Muscle of leg (tissue), 11 donors: ENCODE measurements around the gene PRSS36. TPM values are rescaled to one million over a fixed set of nuclear protein-coding genes. Genes with fewer than 3 reads are reported as not detected.

Experiments
- DNase-seq: peaks from one replicate; pipeline ENCODE4 v3.0.0; 2013
- H3K27ac ChIP-seq: one replicate; pipeline ENCODE4 v1.5.1; 2013; ENCODE audit warnings: mild to moderate bottlenecking, low read length, control low read depth
- H3K27me3 ChIP-seq: one replicate; pipeline ENCODE4 v1.6.1; 2013; ENCODE audit warnings: low read length; ENCODE audit not compliant: control insufficient read depth, insufficient read depth
- H3K36me3 ChIP-seq: one replicate; pipeline ENCODE4 v1.6.1; 2013; ENCODE audit warnings: low read length; ENCODE audit not compliant: control insufficient read depth, insufficient read depth
- H3K4me1 ChIP-seq: one replicate; pipeline ENCODE4 v1.6.1; 2013; ENCODE audit warnings: low read length; ENCODE audit not compliant: control insufficient read depth, insufficient read depth
- H3K4me3 ChIP-seq: one replicate; pipeline ENCODE4 v1.5.1; 2013; ENCODE audit warnings: low read length, control low read depth
- H3K9me3 ChIP-seq: replicated peaks from 2 replicates; pipeline ENCODE4 v1.6.1; 2013; ENCODE audit warnings: low read depth, low read length; ENCODE audit not compliant: control insufficient read depth
- WGBS: methylation state at CpG from one replicate; pipeline ENCODE4 v1.1.5; 2013; ENCODE audit warnings: missing lambda C conversion rate; ENCODE audit not compliant: insufficient coverage; 5-methylcytosine and 5-hydroxymethylcytosine counted together
- polyA plus RNA-seq, 8 donors: library from polyadenylated mRNA; unstranded; fragments of 120-200 nt; gene quantifications; one replicate each; pipeline versions ENCODE4 v1.2.1 to v1.2.3, GENCODE V29; 2013; ENCODE audit warnings: inconsistent platforms in 1 of 8, low replicate concordance in 1 of 8; ENCODE audit not compliant: insufficient read length in 8 of 8, insufficient read depth in 1 of 8
- total RNA-seq: library from RNA; stranded (reverse); fragments of 120-200 nt; gene quantifications from one replicate; pipeline ENCODE4 v1.2.4, GENCODE V29; 2013

The PRSS36 gene
- total and polyA plus RNA-seq, 9 donors = 0.55 to 2.6 (median 1.7) TPM

DNA sequence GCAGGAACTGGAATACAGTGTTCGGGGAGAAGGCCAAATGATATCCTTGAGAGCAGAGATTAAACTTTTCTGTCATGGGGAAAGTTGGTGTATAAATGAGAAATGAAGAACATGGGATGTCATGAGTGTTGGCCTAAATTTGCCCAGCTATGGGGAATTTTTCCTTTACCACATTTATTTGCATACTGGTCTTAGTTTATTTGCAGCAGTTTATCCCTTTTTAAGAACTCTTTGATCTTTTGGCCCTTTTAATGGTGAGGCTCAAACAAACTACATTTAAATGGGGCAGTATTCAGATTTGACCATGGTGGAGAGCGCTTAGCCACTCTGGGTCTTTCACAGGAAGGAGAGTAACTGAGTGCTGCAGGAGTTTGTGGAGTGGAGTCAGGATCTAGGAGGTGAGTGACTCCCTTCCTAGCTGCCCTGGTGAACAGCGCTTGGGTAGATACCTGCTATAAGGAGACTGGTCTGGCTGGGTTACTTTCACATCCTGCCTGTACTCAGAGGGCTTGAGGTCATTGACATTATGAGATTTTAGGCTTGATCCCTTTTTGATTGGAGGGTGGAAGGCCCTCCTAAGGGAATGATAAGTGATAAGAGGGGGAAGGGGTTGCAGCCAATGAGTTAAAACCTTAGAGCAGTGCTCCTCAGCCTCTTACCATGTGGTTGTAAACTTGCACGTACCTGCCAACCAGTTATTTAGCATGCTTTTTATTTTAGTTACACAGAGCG lies 42.0 kb upstream of the PRSS36 start:
- Histone ChIP-seq H3K4me1 (no peaks in the 10 kb centered on the region), H3K27ac (no peak overlapping the region), H3K36me3 (peaks cover 90% of the 10 kb centered on the region), H3K4me3 (no peak overlapping the region), H3K9me3 (no peaks in the 10 kb centered on the region), H3K27me3 (no peaks in the 10 kb centered on the region)
- WGBS = 90% methylated on average over 3 of the region's 5 CpGs
- no peak for DNase-seq

DNA sequence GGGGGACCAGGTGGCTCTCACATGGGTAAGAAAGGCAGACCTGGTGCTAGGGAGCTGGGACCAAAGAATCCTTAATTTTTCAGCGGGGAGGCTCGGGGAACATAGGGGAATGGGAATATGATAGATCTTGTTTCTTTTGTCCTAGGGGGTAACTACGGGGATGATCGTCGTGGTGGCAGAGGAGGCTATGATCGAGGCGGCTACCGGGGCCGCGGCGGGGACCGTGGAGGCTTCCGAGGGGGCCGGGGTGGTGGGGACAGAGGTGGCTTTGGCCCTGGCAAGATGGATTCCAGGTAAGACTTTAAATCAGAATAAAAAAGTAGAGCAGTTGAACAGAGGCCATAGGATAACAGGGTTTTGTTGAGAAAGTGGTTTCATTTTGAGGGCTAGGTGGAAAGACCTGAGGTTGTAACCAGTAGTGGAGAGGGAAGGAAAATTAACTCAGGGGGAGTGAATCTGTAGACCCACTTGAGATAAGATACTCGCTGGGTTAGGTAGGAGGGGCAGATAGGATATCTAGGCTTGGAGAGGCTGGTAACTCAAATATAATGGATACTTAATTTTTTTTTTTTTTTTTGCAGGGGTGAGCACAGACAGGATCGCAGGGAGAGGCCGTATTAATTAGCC lies 41.1 kb upstream of the PRSS36 start:
- H3K4me1 ChIP-seq = no peaks in the 10 kb centered on the region
- 92% methylated on average over 14 of the region's 17 CpGs for WGBS
- H3K27me3 ChIP-seq = no peaks in the 10 kb centered on the region
- DNase-seq = no peak
- H3K9me3 ChIP-seq = no peaks in the 10 kb centered on the region
- H3K4me3 ChIP-seq = no peak overlapping the region
- peaks cover 93% of the 10 kb centered on the region for H3K36me3 ChIP-seq
- no peak overlapping the region for H3K27ac ChIP-seq

DNA sequence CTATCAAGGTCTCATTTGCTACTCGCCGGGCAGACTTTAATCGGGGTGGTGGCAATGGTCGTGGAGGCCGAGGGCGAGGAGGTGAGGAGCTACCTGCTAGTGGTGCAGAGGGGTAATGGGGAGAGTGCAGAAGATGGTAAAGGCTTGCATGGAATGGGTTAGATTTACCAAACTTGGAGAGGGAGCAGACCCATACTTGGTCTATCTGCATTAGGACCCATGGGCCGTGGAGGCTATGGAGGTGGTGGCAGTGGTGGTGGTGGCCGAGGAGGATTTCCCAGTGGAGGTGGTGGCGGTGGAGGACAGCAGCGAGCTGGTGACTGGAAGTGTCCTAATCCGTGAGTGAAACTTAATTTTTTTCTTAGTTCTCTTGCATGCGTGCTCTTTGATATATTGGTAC lies 40.2 kb upstream of the PRSS36 start:
- peaks cover 95% of the 10 kb centered on the region for H3K36me3 ChIP-seq
- DNase-seq = no peak
- H3K9me3 ChIP-seq = no peaks in the 10 kb centered on the region
- H3K27me3 ChIP-seq = no peaks in the 10 kb centered on the region
- H3K4me1 ChIP-seq = no peaks in the 10 kb centered on the region
- no peak overlapping the region for H3K4me3 ChIP-seq
- H3K27ac ChIP-seq = no peak overlapping the region
- WGBS = 94% methylated on average over 12 of the region's 12 CpGs

DNA sequence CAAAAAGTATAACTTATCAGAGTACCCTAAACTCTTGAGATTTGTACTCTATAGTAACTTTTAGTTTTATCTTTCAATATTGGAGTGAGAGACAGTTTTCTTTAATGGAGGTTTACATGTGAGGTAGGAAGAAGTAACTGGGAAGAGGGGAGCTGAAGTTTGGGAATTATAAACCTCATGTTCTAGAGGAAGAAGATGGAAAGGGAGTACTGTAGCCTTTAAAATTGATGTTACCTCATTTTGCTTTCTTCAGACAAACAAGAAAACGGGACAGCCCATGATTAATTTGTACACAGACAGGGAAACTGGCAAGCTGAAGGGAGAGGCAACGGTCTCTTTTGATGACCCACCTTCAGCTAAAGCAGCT lies 39.5 kb upstream of the PRSS36 start:
- no peak for DNase-seq
- WGBS = no CpG with 5 or more reads among the region's 2 CpGs
- peaks cover 97% of the 10 kb centered on the region for H3K36me3 ChIP-seq

DNA sequence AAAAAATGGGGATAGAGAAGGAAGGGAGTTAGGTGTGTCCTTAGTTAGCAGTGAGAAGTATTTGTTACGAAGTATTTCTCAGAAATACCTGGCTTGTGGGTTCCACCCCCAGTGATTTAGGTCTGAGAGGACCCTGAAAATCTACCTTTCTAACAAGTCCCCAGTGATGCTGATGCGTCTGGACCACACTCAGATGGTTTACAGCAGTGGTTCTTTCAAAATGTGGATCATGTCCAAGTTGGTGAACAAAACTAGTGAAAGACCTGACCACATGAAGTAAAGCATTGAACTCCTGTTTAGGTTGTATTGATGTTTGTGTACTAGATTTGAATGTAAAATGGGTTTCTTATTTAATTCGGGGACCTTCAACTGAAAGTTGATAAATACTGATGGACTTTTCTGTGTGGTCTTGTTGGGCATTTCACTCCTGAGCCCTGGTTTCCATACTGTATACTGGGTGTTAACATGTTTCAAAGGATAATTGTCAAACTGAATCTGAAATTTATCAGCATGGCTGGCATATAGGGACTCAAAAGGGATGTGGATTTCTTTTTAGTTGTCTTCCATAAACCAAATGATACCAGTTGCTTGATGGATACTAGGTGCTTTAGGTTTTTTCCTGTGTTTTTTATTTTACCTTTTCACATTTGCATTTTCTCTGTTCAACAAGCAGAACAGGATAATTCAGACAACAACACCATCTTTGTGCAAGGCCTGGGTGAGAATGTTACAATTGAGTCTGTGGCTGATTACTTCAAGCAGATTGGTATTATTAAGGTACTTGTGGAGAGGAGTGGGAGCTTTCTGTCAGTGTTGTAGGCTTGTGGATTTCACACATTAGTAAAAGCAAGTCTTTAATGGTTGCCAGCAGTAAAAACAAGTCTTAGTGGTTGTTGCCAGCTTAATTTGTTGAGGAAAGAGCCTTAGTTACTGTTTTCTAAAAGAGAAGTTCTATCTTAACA lies 38.9 kb upstream of the PRSS36 start:
- Histone ChIP-seq H3K4me1 (peaks cover 2% of the 10 kb centered on the region), H3K36me3 (peaks cover 96% of the 10 kb centered on the region), H3K4me3 (no peak overlapping the region), H3K9me3 (no peaks in the 10 kb centered on the region), H3K27ac (no peak overlapping the region), H3K27me3 (no peaks in the 10 kb centered on the region)
- no peak for DNase-seq
- no CpG with 5 or more reads among the region's 3 CpGs for WGBS

More for the DNA sequence above, 39.5 kb upstream of the PRSS36 start:
- no peaks in the 10 kb centered on the region for H3K9me3 ChIP-seq
- no peaks in the 10 kb centered on the region for H3K4me1 ChIP-seq
- no peak overlapping the region for H3K4me3 ChIP-seq
- no peaks in the 10 kb centered on the region for H3K27me3 ChIP-seq
- no peak overlapping the region for H3K27ac ChIP-seq

DNA sequence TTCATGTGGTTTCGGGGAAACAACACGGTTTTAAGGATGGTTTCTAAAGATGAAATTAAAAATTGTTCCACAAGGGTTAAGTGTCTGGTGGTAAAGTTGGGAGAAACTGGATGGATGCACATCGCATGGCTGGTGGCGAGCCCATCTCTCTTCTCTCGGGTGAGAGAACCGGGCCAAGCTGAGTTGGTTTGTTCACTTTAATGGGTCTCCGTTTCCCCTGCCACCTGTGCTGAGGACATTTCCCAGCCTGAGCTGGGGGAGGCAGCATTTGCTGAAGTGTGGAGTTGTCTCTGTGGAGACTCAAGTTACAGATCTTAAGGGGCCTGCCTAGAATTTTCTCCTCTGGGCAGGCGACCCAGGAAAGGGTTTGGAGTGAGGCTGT lies 37.9 kb upstream of the PRSS36 start:
- no peaks in the 10 kb centered on the region for H3K9me3 ChIP-seq
- DNase-seq = no peak
- peaks cover 9% of the 10 kb centered on the region for H3K4me1 ChIP-seq
- H3K36me3 ChIP-seq = peaks cover 94% of the 10 kb centered on the region
- 57% methylated on average over 3 of the region's 8 CpGs for WGBS
- H3K4me3 ChIP-seq = no peak overlapping the region
- H3K27ac ChIP-seq = no peak overlapping the region
- no peaks in the 10 kb centered on the region for H3K27me3 ChIP-seq

DNA sequence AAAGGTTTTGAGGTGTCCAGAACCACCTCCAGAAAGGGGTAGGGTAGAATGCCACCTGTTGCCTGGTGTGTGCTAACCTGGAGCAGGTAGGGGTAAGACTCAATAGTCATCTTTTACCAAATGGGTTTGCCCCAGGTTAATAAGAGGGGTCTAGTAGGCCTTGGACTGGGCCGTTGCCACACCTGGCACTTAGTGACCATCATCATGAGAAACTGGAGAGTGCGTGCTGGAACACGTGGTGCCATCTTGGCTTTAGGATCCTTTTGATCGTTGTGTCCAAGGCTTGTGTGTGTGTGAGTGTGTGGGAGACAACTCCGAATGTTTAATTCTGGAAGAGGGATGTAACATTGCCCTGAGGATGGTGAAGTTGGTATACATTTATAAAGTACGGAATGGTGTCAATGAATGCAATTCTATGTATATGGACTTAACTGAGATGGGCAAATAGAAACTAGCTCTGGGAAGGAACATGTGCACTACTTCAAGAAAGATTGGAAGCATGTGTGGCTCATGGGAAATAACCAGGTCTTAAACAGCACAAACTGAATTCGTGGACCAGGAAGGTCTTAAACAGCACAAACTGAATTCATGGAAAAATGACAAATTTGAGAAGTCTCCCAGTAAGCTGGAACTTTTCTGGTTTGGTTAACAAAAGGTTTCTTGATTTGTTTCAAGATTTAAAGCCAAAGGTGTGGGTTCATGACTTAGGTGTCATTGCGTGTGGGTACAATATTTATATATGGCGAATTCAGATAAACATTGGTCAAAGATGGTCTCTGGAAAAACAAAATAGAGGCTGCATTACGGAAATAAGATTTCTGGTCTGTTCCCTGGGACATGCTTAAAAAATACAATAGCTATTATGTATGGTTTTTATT lies 37.3 kb upstream of the PRSS36 start:
- WGBS = 80% methylated on average over 9 of the region's 10 CpGs
- peaks cover 95% of the 10 kb centered on the region for H3K36me3 ChIP-seq
- H3K4me3 ChIP-seq = no peak overlapping the region
- no peaks in the 10 kb centered on the region for H3K9me3 ChIP-seq
- H3K27ac ChIP-seq = no peak overlapping the region
- H3K27me3 ChIP-seq = no peaks in the 10 kb centered on the region
- no peak for DNase-seq
- peaks cover 16% of the 10 kb centered on the region for H3K4me1 ChIP-seq

DNA sequence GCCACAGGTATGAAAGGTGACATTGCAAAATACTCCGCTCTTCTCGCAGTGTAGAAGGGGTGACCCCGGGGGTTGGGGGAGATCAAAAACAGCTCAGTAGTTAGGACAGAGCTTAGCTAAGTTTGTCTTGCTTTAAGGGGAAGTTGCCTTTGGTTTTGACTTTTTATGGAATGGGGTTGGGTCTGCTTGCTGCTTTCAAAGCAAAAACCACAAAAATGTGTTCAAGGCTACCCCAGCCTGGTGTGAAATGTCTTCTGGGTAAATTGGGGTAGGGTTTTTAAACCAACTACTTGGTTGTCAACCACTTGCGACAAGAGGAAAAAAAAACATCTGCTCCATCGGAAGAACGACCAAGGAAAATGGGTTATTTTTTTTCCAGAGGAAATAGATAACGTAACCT lies 36.3 kb upstream of the PRSS36 start:
- WGBS = 80% methylated on average over 1 of the region's 7 CpGs
- no peak for DNase-seq
- Histone ChIP-seq H3K36me3 (peaks cover 90% of the 10 kb centered on the region), H3K27me3 (no peaks in the 10 kb centered on the region), H3K27ac (no peak overlapping the region), H3K9me3 (no peaks in the 10 kb centered on the region), H3K4me3 (no peak overlapping the region), H3K4me1 (peaks cover 25% of the 10 kb centered on the region)

DNA sequence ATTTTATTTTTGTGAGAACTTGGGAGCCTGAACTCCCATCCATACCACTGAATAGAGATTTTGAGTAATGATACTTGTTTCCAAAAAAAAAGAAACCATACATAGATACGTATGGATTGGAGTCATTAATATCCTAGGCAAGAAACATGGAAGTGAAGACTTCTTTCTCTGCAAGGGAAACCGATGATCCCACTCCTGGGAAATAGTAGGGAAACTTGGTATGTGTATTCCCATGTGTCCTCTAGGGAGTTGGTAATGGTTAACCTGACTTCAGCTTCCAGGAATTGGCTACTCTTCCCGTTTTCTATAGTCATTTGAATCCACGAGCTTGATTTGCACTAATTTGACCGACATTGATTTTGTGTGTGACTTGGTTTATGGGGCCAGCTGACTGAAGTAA lies 35.5 kb upstream of the PRSS36 start:
- no peak for DNase-seq
- H3K9me3 ChIP-seq = no peaks in the 10 kb centered on the region
- peaks cover 82% of the 10 kb centered on the region for H3K36me3 ChIP-seq
- WGBS = 60% methylated on average over 1 of the region's 5 CpGs
- no peak overlapping the region for H3K4me3 ChIP-seq
- H3K27ac ChIP-seq = no peak overlapping the region
- peaks cover 25% of the 10 kb centered on the region for H3K4me1 ChIP-seq
- H3K27me3 ChIP-seq = no peaks in the 10 kb centered on the region
